Peyer's patch (tissue), 4 donors: ENCODE measurements around the gene ANKS1A.

Experiments used
- POLR2A ChIP-seq, 2 donors: fragments of 450-650 bp; IDR thresholded peaks; one replicate each; pipeline ENCODE4 v1.5.1; 2017; ENCODE audit warnings: antibody characterized with exemption in 2 of 2, mild to moderate bottlenecking in 2 of 2, moderate library complexity in 2 of 2
- TF ChIP-seq, protein P1 (sequence below), 6 experiments: fragments of 450-650 bp in 4 of 6; fragments of 200-600 bp in 2 of 6; sonication (generic) in 1 of 6; IDR thresholded peaks; one replicate each; pipeline ENCODE4 v1.5.1; 2017 to 2019; ENCODE audit warnings: antibody characterized with exemption in 6 of 6, mild to moderate bottlenecking in 3 of 6, moderate library complexity in 1 of 6

DNA sequence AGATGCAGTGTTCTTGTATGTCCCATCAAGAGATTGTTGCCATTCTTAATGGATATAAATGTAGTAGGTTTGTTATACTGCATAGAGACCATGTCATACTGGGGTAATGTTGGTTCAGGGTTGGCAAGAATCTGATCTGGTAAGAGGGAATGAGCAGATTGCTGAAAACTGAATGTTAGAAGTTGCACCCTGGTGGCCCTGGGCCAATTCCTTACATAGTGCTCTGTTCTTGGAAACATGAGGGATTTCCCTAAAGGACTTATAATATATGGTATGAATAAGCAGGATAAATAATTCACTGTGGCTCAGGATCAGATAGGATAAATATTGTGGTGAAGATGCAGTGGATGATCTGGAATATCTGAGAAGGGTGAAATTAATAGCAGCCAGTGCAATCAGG, 70.2 kb downstream of the ANKS1A start:
- TF ChIP-seq, protein P1, sequence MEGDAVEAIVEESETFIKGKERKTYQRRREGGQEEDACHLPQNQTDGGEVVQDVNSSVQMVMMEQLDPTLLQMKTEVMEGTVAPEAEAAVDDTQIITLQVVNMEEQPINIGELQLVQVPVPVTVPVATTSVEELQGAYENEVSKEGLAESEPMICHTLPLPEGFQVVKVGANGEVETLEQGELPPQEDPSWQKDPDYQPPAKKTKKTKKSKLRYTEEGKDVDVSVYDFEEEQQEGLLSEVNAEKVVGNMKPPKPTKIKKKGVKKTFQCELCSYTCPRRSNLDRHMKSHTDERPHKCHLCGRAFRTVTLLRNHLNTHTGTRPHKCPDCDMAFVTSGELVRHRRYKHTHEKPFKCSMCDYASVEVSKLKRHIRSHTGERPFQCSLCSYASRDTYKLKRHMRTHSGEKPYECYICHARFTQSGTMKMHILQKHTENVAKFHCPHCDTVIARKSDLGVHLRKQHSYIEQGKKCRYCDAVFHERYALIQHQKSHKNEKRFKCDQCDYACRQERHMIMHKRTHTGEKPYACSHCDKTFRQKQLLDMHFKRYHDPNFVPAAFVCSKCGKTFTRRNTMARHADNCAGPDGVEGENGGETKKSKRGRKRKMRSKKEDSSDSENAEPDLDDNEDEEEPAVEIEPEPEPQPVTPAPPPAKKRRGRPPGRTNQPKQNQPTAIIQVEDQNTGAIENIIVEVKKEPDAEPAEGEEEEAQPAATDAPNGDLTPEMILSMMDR (IDR thresholded peaks at IDR 0.05), result no peak
- no peak for TF ChIP-seq POLR2A (IDR thresholded peaks at IDR 0.05)
